Esophagus muscularis mucosa (tissue), 4 donors: ENCODE measurements around the gene PAQR4.

Source experiments
- EP300 ChIP-seq: sonication (generic); formaldehyde crosslinking; IDR thresholded peaks from one replicate; pipeline ENCODE4 v1.6.1; 2017; ENCODE audit warnings: antibody characterized with exemption
- POLR2A ChIP-seq: fragments of 450-650 bp; IDR thresholded peaks from one replicate; pipeline ENCODE4 v1.6.1; 2017; ENCODE audit warnings: antibody characterized with exemption, moderate library complexity, mild to moderate bottlenecking, low read depth
- POLR2AphosphoS5 ChIP-seq, 2 donors: sonication (generic); formaldehyde crosslinking; IDR thresholded peaks; one replicate each; pipeline ENCODE4 v1.6.1; 2017; ENCODE audit warnings: antibody characterized with exemption in 2 of 2
- TF ChIP-seq, protein P1 (sequence below), 3 experiments: fragments of 200-600 bp in 2 of 3; fragments of 450-650 bp in 1 of 3; sonication (generic) in 2 of 3; IDR thresholded peaks; one replicate each; pipeline ENCODE4 v1.5.1; 2017 to 2019; ENCODE audit warnings: antibody characterized with exemption in 3 of 3, mild to moderate bottlenecking in 2 of 3, moderate library complexity in 1 of 3

DNA sequence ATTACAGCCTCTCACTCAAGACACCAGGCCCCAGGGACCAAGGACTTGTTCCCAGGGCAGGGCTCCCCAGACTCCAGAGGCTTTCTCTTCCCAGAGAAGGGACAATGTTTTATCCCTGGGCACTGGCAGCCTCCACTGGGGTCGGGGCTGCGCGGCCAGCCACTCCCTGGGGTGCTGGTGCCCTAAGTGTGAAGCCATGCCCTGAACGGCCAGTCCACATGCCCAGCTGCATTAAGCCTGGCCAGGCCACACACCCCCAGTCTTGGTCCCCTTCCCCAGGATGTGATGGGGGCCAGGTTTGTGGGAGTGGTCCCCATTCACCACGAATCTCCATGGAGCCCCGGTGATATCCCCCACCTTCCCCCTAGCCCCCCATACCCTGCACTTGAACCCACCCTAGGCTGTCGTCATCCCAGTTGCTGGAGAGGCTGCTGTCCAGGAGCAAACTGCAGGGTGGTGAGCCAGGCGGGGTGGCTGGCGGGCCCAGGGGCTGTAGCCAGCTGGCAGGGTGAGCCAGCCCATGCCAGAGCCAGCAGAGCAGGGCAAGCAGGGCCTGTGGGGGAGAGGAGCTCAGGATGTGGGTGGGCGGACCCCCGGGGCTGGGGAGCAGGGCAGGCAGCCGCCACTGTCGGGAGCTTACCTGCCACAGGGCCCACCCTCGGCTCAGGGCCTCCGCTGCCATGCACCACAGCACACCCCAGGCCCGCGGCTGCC is 4.6 kb downstream of the PAQR4 start:
- TF ChIP-seq, protein P1, sequence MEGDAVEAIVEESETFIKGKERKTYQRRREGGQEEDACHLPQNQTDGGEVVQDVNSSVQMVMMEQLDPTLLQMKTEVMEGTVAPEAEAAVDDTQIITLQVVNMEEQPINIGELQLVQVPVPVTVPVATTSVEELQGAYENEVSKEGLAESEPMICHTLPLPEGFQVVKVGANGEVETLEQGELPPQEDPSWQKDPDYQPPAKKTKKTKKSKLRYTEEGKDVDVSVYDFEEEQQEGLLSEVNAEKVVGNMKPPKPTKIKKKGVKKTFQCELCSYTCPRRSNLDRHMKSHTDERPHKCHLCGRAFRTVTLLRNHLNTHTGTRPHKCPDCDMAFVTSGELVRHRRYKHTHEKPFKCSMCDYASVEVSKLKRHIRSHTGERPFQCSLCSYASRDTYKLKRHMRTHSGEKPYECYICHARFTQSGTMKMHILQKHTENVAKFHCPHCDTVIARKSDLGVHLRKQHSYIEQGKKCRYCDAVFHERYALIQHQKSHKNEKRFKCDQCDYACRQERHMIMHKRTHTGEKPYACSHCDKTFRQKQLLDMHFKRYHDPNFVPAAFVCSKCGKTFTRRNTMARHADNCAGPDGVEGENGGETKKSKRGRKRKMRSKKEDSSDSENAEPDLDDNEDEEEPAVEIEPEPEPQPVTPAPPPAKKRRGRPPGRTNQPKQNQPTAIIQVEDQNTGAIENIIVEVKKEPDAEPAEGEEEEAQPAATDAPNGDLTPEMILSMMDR (IDR thresholded peaks at IDR 0.05), result no peak
- TF ChIP-seq POLR2A, result no peak
- no peak for TF ChIP-seq EP300
- no peak for TF ChIP-seq POLR2AphosphoS5 (IDR thresholded peaks at IDR 0.05)
